GM15510 (cell line): ENCODE measurements around the gene IFIT1B.

ENCODE experiments used
- POLR2A ChIP-seq: IDR thresholded peaks from 3 replicates; pipeline ENCODE4 v1.6.1; 2011; ENCODE audit warnings: borderline replicate concordance; ENCODE audit not compliant: insufficient read length; ENCODE audit errors: extremely low read depth

Gene IFIT1B

GRCh38 chr10:89345367-89346000 is 32.4 kb upstream of the IFIT1B start:
- no peak for TF ChIP-seq POLR2A

- no peak for TF ChIP-seq POLR2A
Measured at GRCh38 chr10:89346405-89347254, 31.2 kb upstream of the IFIT1B start.

- no peak for TF ChIP-seq POLR2A
Measured at GRCh38 chr10:89347701-89348457, 30.0 kb upstream of the IFIT1B start.

GRCh38 chr10:89348481-89348880 is 29.4 kb upstream of the IFIT1B start:
- no peak for TF ChIP-seq POLR2A

- TF ChIP-seq POLR2A, result no peak
Measured at GRCh38 chr10:89348975-89349374, 28.9 kb upstream of the IFIT1B start.

- TF ChIP-seq POLR2A, result no peak
Measured at GRCh38 chr10:89351412-89351779, 26.5 kb upstream of the IFIT1B start.

- TF ChIP-seq POLR2A, result no peak
Measured at GRCh38 chr10:89351780-89352597, 25.9 kb upstream of the IFIT1B start.

GRCh38 chr10:89352802-89353201 is 25.1 kb upstream of the IFIT1B start:
- no peak for TF ChIP-seq POLR2A

- no peak for TF ChIP-seq POLR2A
Measured at GRCh38 chr10:89355394-89355931, 22.4 kb upstream of the IFIT1B start.

GRCh38 chr10:89357096-89357495 is 20.8 kb upstream of the IFIT1B start:
- TF ChIP-seq POLR2A, result no peak

GRCh38 chr10:89357975-89358374 is 19.9 kb upstream of the IFIT1B start:
- TF ChIP-seq POLR2A, result no peak

- TF ChIP-seq POLR2A, result no peak
Measured at GRCh38 chr10:89360157-89360556, 17.7 kb upstream of the IFIT1B start.

- no peak for TF ChIP-seq POLR2A
Measured at GRCh38 chr10:89362929-89363328, 14.9 kb upstream of the IFIT1B start.

GRCh38 chr10:89363729-89364442 is 14.0 kb upstream of the IFIT1B start:
- no peak for TF ChIP-seq POLR2A
